Hepatocyte (in vitro differentiated cells): ENCODE data around the gene BGN. TPM values are rescaled to one million over a fixed set of nuclear protein-coding genes. Genes with fewer than 3 reads are reported as not detected.

Experiments used
- DNase-seq: peaks from one replicate; pipeline ENCODE4 v3.0.0-alpha.2; 2016; ENCODE audit warnings: low spot score
- H2AFZ ChIP-seq: fragments of 200-600 bp; sonication (generic); 2 replicates; pipeline ENCODE4 v1.6.0; 2016; ENCODE audit warnings: antibody characterized with exemption, mild to moderate bottlenecking
- H3K27ac ChIP-seq: fragments of 200-600 bp; sonication (generic); 2 replicates; pipeline ENCODE4 v1.5.1; 2016; ENCODE audit warnings: mild to moderate bottlenecking
- H3K27me3 ChIP-seq: fragments of 200-600 bp; sonication (generic); 2 replicates; pipeline ENCODE4 v1.6.1; 2016
- H3K36me3 ChIP-seq: fragments of 200-600 bp; sonication (generic); replicated peaks from 2 replicates; pipeline ENCODE4 v1.5.1; 2016; ENCODE audit warnings: low read depth; ENCODE audit not compliant: insufficient read depth
- H3K4me1 ChIP-seq: fragments of 200-600 bp; sonication (generic); 2 replicates; pipeline ENCODE4 v1.5.1; 2016; ENCODE audit warnings: mild to moderate bottlenecking, moderate library complexity; ENCODE audit not compliant: insufficient read depth
- H3K4me2 ChIP-seq: fragments of 200-600 bp; sonication (generic); 2 replicates; pipeline ENCODE4 v1.6.0; 2016
- H3K4me3 ChIP-seq: fragments of 200-600 bp; sonication (generic); 2 replicates; pipeline ENCODE4 v1.5.1; 2016; ENCODE audit warnings: mild to moderate bottlenecking
- H3K79me2 ChIP-seq: fragments of 200-600 bp; sonication (generic); 2 replicates; pipeline ENCODE4 v1.6.0; 2017; ENCODE audit warnings: mild to moderate bottlenecking
- H3K9me2 ChIP-seq: fragments of 200-600 bp; sonication (generic); replicated peaks from 2 replicates; pipeline ENCODE4 v1.6.0; 2017; ENCODE audit warnings: mild to moderate bottlenecking; ENCODE audit not compliant: insufficient read depth
- H3K9me3 ChIP-seq: fragments of 200-600 bp; sonication (generic); 2 replicates; pipeline ENCODE4 v1.5.1; 2016; ENCODE audit warnings: low read depth, mild to moderate bottlenecking
- H4K20me1 ChIP-seq: fragments of 200-600 bp; sonication (generic); 2 replicates; pipeline ENCODE4 v1.6.0; 2016; ENCODE audit warnings: mild to moderate bottlenecking; ENCODE audit not compliant: insufficient read depth, poor library complexity, severe bottlenecking
- CTCF ChIP-seq: fragments of 200-600 bp; sonication (generic); IDR thresholded peaks from 2 replicates; pipeline ENCODE4 v1.5.1; 2016; ENCODE audit warnings: antibody characterized with exemption, mild to moderate bottlenecking; ENCODE audit not compliant: poor library complexity
- EZH2 ChIP-seq: fragments of 200-600 bp; sonication (generic); IDR thresholded peaks from 2 replicates; pipeline ENCODE4 v1.6.1; 2016; ENCODE audit warnings: antibody characterized with exemption, mild to moderate bottlenecking, borderline replicate concordance
- EZH2phosphoT487 ChIP-seq: fragments of 200-600 bp; sonication (generic); IDR thresholded peaks from one replicate; pipeline ENCODE4 v1.6.1; 2018; ENCODE audit warnings: antibody characterized with exemption, mild to moderate bottlenecking, low read depth, moderate library complexity; ENCODE audit not compliant: unreplicated experiment, severe bottlenecking
- WGBS: methylation state at CpG from one replicate; pipeline ENCODE4 v1.1.6; 2016; ENCODE audit warnings: low lambda C conversion rate; ENCODE audit errors: missing lambda C conversion rate; 5-methylcytosine and 5-hydroxymethylcytosine counted together
- polyA plus RNA-seq: library from polyadenylated mRNA; unstranded; fragments of >200 nt; fragmentation: Nextera tagmentation; extraction: Ambion mirVana; gene quantifications from 2 replicates; pipeline ENCODE4 v1.2.1, GENCODE V29; 2016
- total RNA-seq: library from RNA; depleted of rRNA; stranded (reverse); fragments of >200 nt; gene quantifications from 2 replicates; pipeline ENCODE4 v1.2.3, GENCODE V29; 2014

BGN gene
- total and polyA plus RNA-seq, 2 experiments from 2014 or later, result 14.5 to 27.5 TPM

- H3K27ac ChIP-seq, result no peak overlapping the region
- H3K27me3 ChIP-seq, result no peaks in the 10 kb centered on the region
- peak; percentile 79 for DNase-seq
- TF ChIP-seq CTCF (peak; percentile 75), EZH2 (no peak), EZH2phosphoT487 (no peak)
- 62% methylated on average over 31 of the region's 31 CpGs for WGBS
- no peaks in the 10 kb centered on the region for H3K9me3 ChIP-seq
- no peaks in the 10 kb centered on the region for H3K9me2 ChIP-seq
- no peaks in the 10 kb centered on the region for H3K36me3 ChIP-seq
- H3K4me1 ChIP-seq, result no peaks in the 10 kb centered on the region
- no peak overlapping the region for H2AFZ ChIP-seq
- no peak overlapping the region for H3K4me3 ChIP-seq
- no peaks in the 10 kb centered on the region for H3K79me2 ChIP-seq
- no peak overlapping the region for H3K4me2 ChIP-seq
- H4K20me1 ChIP-seq, result no peaks in the 10 kb centered on the region
These were observed 44.6 kb downstream of the BGN start for GRCh38 chrX:153539171-153539978.

DNA sequence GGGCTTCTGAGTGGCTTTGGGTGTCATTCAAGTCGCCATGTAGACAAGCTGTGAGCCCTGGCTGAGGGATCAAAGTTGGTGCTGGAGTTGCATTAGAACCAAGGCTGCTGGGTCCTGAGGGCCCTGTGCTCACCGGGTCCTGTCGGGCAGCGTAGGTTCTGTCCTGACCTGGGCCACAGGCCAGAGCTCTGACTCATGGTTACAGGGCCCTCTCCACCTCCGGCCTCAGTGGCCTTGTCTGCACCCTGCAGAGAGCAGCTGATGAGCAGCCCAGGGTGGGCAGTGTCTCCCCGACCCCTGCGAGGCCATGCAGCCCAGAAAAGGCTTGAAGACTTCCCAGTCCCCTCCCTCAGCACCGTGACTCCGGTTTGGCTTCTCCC lies 45.2 kb downstream of the BGN start:
- no peak overlapping the region for H2AFZ ChIP-seq
- DNase-seq, result no peak
- no peaks in the 10 kb centered on the region for H3K4me1 ChIP-seq
- no peak overlapping the region for H3K4me2 ChIP-seq
- H3K79me2 ChIP-seq, result no peaks in the 10 kb centered on the region
- H3K36me3 ChIP-seq, result no peaks in the 10 kb centered on the region
- no peaks in the 10 kb centered on the region for H3K9me3 ChIP-seq
- TF ChIP-seq EZH2 (no peak), EZH2phosphoT487 (no peak), CTCF (no peak)
- H3K27ac ChIP-seq, result no peak overlapping the region
- no peaks in the 10 kb centered on the region for H4K20me1 ChIP-seq
- WGBS, result 81% methylated on average over 9 of the region's 9 CpGs
- no peak overlapping the region for H3K4me3 ChIP-seq
- H3K9me2 ChIP-seq, result no peaks in the 10 kb centered on the region
- no peaks in the 10 kb centered on the region for H3K27me3 ChIP-seq

DNA sequence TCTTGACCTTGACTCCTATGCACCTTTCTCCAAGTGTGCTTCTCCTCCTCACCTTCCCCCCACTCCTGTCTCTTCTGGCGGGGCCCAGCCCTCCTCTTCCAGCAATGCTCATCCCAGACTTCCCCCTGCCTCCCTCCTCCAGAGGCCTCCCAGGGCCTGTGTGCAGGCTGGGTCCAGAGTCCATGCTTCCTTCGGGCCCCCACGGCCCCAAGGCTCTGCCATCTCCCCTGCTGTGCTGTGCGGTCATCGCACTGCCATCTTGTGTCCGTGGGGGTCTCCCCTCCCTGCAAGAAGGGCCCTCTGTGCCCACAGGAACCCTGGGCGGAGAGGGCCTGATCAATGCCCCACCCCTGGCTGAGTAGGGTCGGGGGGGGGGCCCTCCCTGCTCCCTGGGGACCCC lies 49.9 kb downstream of the BGN start:
- Histone ChIP-seq H3K9me3 (no peaks in the 10 kb centered on the region), H3K9me2 (no peaks in the 10 kb centered on the region), H3K27ac (no peak overlapping the region), H3K4me1 (no peaks in the 10 kb centered on the region), H2AFZ (no peak overlapping the region), H4K20me1 (no peaks in the 10 kb centered on the region), H3K36me3 (no peaks in the 10 kb centered on the region), H3K27me3 (no peaks in the 10 kb centered on the region), H3K4me2 (no peak overlapping the region), H3K79me2 (no peaks in the 10 kb centered on the region), H3K4me3 (no peak overlapping the region)
- TF ChIP-seq EZH2, result no peak
- WGBS, result 51% methylated on average over 8 of the region's 8 CpGs
- peak; percentile 28 for DNase-seq

DNA sequence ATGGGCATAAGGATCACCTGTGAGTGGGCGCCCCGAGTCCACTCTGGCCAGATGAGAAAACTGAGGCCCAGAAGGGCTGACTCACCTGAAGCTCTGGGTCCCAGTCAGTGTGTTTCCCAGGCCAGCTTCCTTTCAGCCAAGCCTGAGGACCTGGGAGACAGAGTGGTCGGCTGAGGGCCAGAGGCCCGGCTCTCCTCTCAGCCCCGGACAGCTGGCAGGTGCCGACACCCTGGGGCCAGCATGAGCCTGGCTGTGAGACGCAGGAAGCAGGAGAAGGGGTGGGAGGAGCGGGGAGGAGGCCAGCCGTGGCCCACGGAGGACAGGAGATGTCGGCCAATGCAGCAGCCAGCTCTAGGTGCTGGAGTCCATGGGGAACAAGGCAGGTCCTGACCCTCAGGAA lies 51.6 kb downstream of the BGN start:
- WGBS, result 84% methylated on average over 11 of the region's 11 CpGs
- Histone ChIP-seq H3K9me2 (no peaks in the 10 kb centered on the region), H3K4me3 (no peak overlapping the region), H3K36me3 (no peaks in the 10 kb centered on the region), H3K27ac (no peak overlapping the region), H3K79me2 (no peaks in the 10 kb centered on the region), H3K27me3 (no peaks in the 10 kb centered on the region), H4K20me1 (no peaks in the 10 kb centered on the region), H3K4me1 (no peaks in the 10 kb centered on the region), H3K4me2 (no peak overlapping the region), H2AFZ (no peak overlapping the region), H3K9me3 (no peaks in the 10 kb centered on the region)
- no peak for TF ChIP-seq EZH2phosphoT487
- no peak for TF ChIP-seq EZH2
- TF ChIP-seq CTCF, result no peak
- no peak for DNase-seq
